GM10248 (cell line): Measurements from ENCODE around the gene ANKDD1A.

ENCODE experiments used
- CTCF ChIA-PET: fragments of 300-600 bp; sonication (Branson Sonifier 250); formaldehyde crosslinking; extraction: SDS; loops from one replicate; lab custom pipeline; 2021; ENCODE audit warnings: antibody characterized with exemption; lab: Yijun Ruan, JAX
- POLR2A ChIA-PET: fragments of 350-650 bp; sonication (Branson Sonifier 250); formaldehyde crosslinking; extraction: SDS; loops from one replicate; lab custom pipeline; 2020; ENCODE audit warnings: antibody characterized with exemption; lab: Yijun Ruan, JAX
- DNase-seq: peaks from one replicate; pipeline ENCODE4 v3.0.0; 2012; ENCODE audit errors: extremely low spot score
- CTCF ChIP-seq: IDR thresholded peaks from 2 replicates; pipeline ENCODE4 v1.5.1; 2012; ENCODE audit warnings: mild to moderate bottlenecking, low read depth; ENCODE audit errors: extremely low read depth, missing control alignments, control extremely low read depth

ANKDD1A gene

GRCh38 chr15:64898406-64898805 is 13.3 kb upstream of the ANKDD1A start:
- ChIA-PET CTCF (interaction anchor here (0.8 kb wide), 1 partner anchor 63 kb away, joined by 3 read pairs; no protein-coding TSS in a partner anchor), POLR2A (no interaction called here)
- DNase-seq: no peak
- TF ChIP-seq CTCF: no peak

- POLR2A ChIA-PET: no interaction called here
- CTCF ChIA-PET: interaction anchor here (1.0 to 1.7 kb wide), 4 partner anchors 12 to 173 kb away, joined by 3 to 4 read pairs (median 4); no protein-coding TSS in a partner anchor
- DNase-seq: no peak
- TF ChIP-seq CTCF: no peak
These were observed 10.6 kb upstream of the ANKDD1A start for GRCh38 chr15:64901141-64901540.

- ChIA-PET CTCF (interaction anchor here (1.0 to 1.7 kb wide), 5 partner anchors 11 to 173 kb away, joined by 3 to 4 read pairs (median 3); no protein-coding TSS in a partner anchor), POLR2A (no interaction called here)
- DNase-seq: no peak
- no peak for TF ChIP-seq CTCF
These were observed 9.8 kb upstream of the ANKDD1A start for GRCh38 chr15:64901914-64902313.

- no peak for TF ChIP-seq CTCF
- ChIA-PET CTCF (interaction anchor here (1.5 to 5.5 kb wide), 6 partner anchors 8 to 175 kb away, joined by 3 to 52 read pairs (median 12); no protein-coding TSS in a partner anchor), POLR2A (interaction anchor here (0.7 kb wide), 2 partner anchors 434 to 1707 kb away, joined by 3 read pairs; no protein-coding TSS in a partner anchor)
- no peak for DNase-seq
These were observed 8.8 kb upstream of the ANKDD1A start for GRCh38 chr15:64902863-64903262.

GRCh38 chr15:64903326-64903950 is 8.3 kb upstream of the ANKDD1A start:
- CTCF ChIA-PET: interaction anchor here (0.6 to 5.5 kb wide), 8 partner anchors 8 to 175 kb away, joined by 3 to 52 read pairs (median 5); no protein-coding TSS in a partner anchor
- POLR2A ChIA-PET: interaction anchor here (0.7 kb wide), 1 partner anchor 1708 kb away, joined by 3 read pairs; no protein-coding TSS in a partner anchor
- DNase-seq: no peak
- TF ChIP-seq CTCF: no peak

- ChIA-PET CTCF (interaction anchor here (0.6 to 5.5 kb wide), 9 partner anchors 9 to 176 kb away, joined by 3 to 52 read pairs (median 7); no protein-coding TSS in a partner anchor), POLR2A (no interaction called here)
- no peak for DNase-seq
- no peak for TF ChIP-seq CTCF
These were observed 7.5 kb upstream of the ANKDD1A start for GRCh38 chr15:64904189-64904588.
